Left ventricle myocardium inferior (tissue), 1 donor: Measurements from ENCODE around the gene DUX4. TPM values are rescaled to one million over a fixed set of nuclear protein-coding genes. Genes with fewer than 3 reads are reported as not detected.
"Not testable (repeated sequence)": the region's sequence is repeated elsewhere in the genome, so short reads cannot be mapped to it uniquely, and the experiment has no call there.

Experiments
- DNase-seq: peaks from one replicate; pipeline ENCODE4 v3.0.0-alpha.2; 2020
- H3K27ac ChIP-seq: fragments of 200-600 bp; replicated peaks from 2 replicates; pipeline ENCODE4 v1.8.0; 2021
- H3K27me3 ChIP-seq: fragments of 200-600 bp; 2 replicates; pipeline ENCODE4 v1.8.0; 2021; ENCODE audit warnings: low read depth
- H3K36me3 ChIP-seq: fragments of 200-600 bp; 2 replicates; pipeline ENCODE4 v1.8.0; 2021
- H3K4me1 ChIP-seq: fragments of 200-600 bp; 2 replicates; pipeline ENCODE4 v1.8.0; 2021
- H3K4me3 ChIP-seq: fragments of 200-600 bp; 2 replicates; pipeline ENCODE4 v1.8.0; 2021; ENCODE audit warnings: mild to moderate bottlenecking, moderate library complexity
- H3K9me3 ChIP-seq: fragments of 200-600 bp; replicated peaks from 2 replicates; pipeline ENCODE4 v1.8.0; 2021
- intact Hi-C: fragments of 100-400 bp; cut with micrococcal nuclease; formaldehyde crosslinking; loops from one replicate; pipeline ENCODE4 v1.11.0; 2022
- long read RNA-seq: library from polyadenylated mRNA; unstranded; transcript quantifications from one replicate; pipeline ENCODE4 v2.0.0, GENCODE V29; 2021
- total RNA-seq: library from RNA; stranded (reverse); fragmentation: NEBNext Ultra II Directional; extraction: Animal tissue kit (Norgen Biotek cat#: 25700); gene quantifications from one replicate; pipeline ENCODE4 v1.2.1, GENCODE V29; 2021
- donor health status: DM: no; HTN: yes; CAD: no; lungs with severe emphysema.

Gene DUX4
- total RNA-seq, result not detected
- long read RNA-seq, result 0 reads

GRCh38 chr4:190173428-190173827 lies at the start of gene DUX4:
Gene DUX4 (plus strand): TSS chr4:190173774. CDS start chr4:190173774, 0 bp downstream.
- H3K9me3 ChIP-seq, H3K4me3 ChIP-seq, H3K27me3 ChIP-seq, H3K4me1 ChIP-seq, H3K27ac ChIP-seq, intact Hi-C loops, DNase-seq, H3K36me3 ChIP-seq: not testable (repeated sequence)

- H3K4me1 ChIP-seq, H3K36me3 ChIP-seq, H3K27me3 ChIP-seq, DNase-seq, H3K9me3 ChIP-seq, H3K27ac ChIP-seq, intact Hi-C loops, H3K4me3 ChIP-seq: not testable (repeated sequence)
Observed at GRCh38 chr4:190175436-190175835, 1.9 kb downstream of the DUX4 start.

DNA sequence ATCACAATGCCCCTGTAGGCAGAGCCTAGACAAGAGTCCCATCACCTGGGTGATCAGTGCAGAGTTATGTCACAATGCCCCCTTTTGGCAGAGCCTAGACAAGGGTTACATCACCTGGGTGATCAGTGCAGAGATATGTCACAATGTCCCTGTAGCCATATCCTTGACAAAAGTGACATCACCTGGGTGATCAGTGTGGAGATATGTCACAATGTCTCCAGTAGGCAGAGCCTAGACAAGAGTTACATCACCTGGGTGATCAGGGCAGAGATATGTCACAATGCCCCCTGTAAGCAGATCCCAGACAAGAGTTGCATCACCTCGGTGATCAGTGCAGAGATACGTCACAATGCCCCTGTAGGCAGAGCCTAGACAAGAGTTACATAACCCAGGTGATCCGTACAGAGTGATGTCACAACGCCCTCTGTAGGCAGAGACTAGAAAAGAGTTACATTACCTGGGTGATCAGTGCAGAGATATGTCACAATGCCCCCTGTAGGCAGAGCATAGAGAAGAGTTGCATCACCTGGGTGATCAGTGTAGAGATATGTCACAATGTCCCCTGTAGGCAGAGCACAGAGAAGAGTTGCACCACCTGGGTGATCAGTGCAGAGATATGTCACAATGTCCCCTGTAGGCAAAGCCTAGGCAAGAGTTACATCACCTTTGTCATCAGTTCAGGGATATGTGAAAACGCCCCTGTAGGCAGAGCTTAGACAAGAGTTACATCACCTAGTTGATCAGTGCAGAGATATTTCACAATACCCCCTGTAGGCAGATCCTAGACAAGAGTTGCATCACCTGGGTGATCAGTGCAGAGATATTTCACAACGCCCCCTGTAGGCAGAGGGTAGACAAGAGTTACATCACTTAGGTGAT lies 4.4 kb downstream of the DUX4 start:
- intact Hi-C loops, H3K27ac ChIP-seq, H3K9me3 ChIP-seq, H3K36me3 ChIP-seq, H3K4me1 ChIP-seq, DNase-seq, H3K4me3 ChIP-seq, H3K27me3 ChIP-seq: not testable (repeated sequence)

DNA sequence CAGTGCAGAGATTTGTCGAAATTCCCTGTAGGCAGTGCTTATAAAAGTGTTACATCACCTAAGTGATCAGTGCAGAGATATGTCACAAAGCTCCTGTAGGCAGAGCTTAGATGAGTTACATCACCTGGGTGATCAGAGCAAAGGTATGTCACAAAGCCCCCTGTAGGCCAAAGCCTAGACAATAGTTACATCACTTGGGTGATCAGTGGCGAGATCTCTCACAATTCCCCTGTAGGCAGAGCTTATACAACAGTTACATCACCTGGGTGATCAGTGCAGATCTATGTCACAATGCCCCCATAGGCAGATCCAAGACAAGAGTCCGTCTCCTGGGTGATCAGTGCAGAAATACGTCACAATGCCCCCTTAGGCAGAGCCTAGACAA lies 5.0 kb downstream of the DUX4 start:
- H3K27ac ChIP-seq, H3K27me3 ChIP-seq, H3K4me1 ChIP-seq, intact Hi-C loops, H3K36me3 ChIP-seq, H3K4me3 ChIP-seq, H3K9me3 ChIP-seq, DNase-seq: not testable (repeated sequence)

GRCh38 chr4:190179030-190179739 lies 5.6 kb downstream of the DUX4 start:
- DNase-seq, H3K27me3 ChIP-seq, intact Hi-C loops, H3K27ac ChIP-seq, H3K4me3 ChIP-seq, H3K4me1 ChIP-seq, H3K9me3 ChIP-seq, H3K36me3 ChIP-seq: not testable (repeated sequence)

- not testable (repeated sequence) for H3K27ac ChIP-seq
Observed at GRCh38 chr4:190179740-190180094, 6.1 kb downstream of the DUX4 start.

GRCh38 chr4:190180947-190181346 lies 7.4 kb downstream of the DUX4 start:
- H3K27me3 ChIP-seq, H3K27ac ChIP-seq, H3K36me3 ChIP-seq, intact Hi-C loops, DNase-seq, H3K4me3 ChIP-seq, H3K9me3 ChIP-seq, H3K4me1 ChIP-seq: not testable (repeated sequence)

More at GRCh38 chr4:190179740-190180094, 6.1 kb downstream of the DUX4 start:
- H3K27me3 ChIP-seq, DNase-seq, H3K4me1 ChIP-seq, intact Hi-C loops, H3K36me3 ChIP-seq, H3K4me3 ChIP-seq, H3K9me3 ChIP-seq: not testable (repeated sequence)

GRCh38 chr4:190181481-190182100 lies 8.0 kb downstream of the DUX4 start:
- H3K4me1 ChIP-seq, H3K36me3 ChIP-seq, H3K27me3 ChIP-seq, DNase-seq, H3K4me3 ChIP-seq, intact Hi-C loops, H3K9me3 ChIP-seq, H3K27ac ChIP-seq: not testable (repeated sequence)

- H3K27ac ChIP-seq, intact Hi-C loops, H3K4me3 ChIP-seq, H3K9me3 ChIP-seq, H3K4me1 ChIP-seq, DNase-seq, H3K27me3 ChIP-seq, H3K36me3 ChIP-seq: not testable (repeated sequence)
Observed at GRCh38 chr4:190203510-190203909, 29.9 kb downstream of the DUX4 start.

Other genes with a start within 250 kb of the DUX4 start
- gene FRG1, start 232.9 kb upstream of the DUX4 start, total RNA-seq, result 32.7 TPM
- not detected for gene FRG2, start 146.5 kb upstream of the DUX4 start, total RNA-seq
- gene DBET, start 109.3 kb upstream of the DUX4 start, total RNA-seq, result not detected